ENCODE measurements around the gene PTBP3. TPM values are rescaled to one million over a fixed set of nuclear protein-coding genes. Genes with fewer than 3 reads are reported as not detected.

The PTBP3 gene
- polyA plus RNA-seq, 3 donors, result 33.6 to 68.3 (median 51.4) TPM

GRCh38 chr9:112207451-112207850 lies 126.0 kb downstream of the PTBP3 start:
- peaks cover 62 to 66% of the 10 kb centered on the region in 2 donors for H3K36me3 Mint-ChIP-seq
- H3K4me3 ChIP-seq (replicated peaks in 1 of 3; ENCODE audit: low read depth in 2 of 3, low read length in 3 of 3), result no peak overlapping the region
- TF ChIP-seq, protein P1, sequence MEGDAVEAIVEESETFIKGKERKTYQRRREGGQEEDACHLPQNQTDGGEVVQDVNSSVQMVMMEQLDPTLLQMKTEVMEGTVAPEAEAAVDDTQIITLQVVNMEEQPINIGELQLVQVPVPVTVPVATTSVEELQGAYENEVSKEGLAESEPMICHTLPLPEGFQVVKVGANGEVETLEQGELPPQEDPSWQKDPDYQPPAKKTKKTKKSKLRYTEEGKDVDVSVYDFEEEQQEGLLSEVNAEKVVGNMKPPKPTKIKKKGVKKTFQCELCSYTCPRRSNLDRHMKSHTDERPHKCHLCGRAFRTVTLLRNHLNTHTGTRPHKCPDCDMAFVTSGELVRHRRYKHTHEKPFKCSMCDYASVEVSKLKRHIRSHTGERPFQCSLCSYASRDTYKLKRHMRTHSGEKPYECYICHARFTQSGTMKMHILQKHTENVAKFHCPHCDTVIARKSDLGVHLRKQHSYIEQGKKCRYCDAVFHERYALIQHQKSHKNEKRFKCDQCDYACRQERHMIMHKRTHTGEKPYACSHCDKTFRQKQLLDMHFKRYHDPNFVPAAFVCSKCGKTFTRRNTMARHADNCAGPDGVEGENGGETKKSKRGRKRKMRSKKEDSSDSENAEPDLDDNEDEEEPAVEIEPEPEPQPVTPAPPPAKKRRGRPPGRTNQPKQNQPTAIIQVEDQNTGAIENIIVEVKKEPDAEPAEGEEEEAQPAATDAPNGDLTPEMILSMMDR (IDR thresholded peaks at IDR 0.05), result no peak

DNA sequence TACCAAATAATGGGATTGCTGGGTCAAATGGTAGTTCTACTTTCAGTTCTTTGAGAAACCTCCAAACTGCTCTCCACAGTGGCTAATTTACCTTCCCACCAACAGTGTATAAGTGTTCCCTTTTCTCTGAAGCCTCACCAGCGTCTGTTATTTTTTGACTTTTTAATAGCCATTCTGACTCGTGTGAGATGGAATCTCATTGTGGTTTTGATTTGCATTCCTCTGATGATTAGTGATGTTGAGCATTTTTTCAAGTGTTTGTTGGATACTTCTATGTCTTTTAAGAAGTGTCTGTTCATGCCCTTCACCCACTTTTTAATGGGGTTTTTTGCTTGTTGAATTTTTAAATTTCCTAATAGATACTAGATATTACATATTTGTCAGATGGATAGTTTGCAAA lies 129.9 kb downstream of the PTBP3 start:
- no peaks in the 10 kb centered on the region for H3K4me1 ChIP-seq (ENCODE audit: control insufficient read depth in 1 of 2, insufficient read depth in 2 of 2, low read length in 2 of 2)
- H3K36me3 ChIP-seq (replicated peaks in 1 of 2; ENCODE audit: control insufficient read depth in 1 of 2, insufficient read depth in 2 of 2, low read length in 2 of 2), result peaks cover 3 to 34% of the 10 kb centered on the region in 2 donors
- peaks cover 4% of the 10 kb centered on the region for H3K4me1 Mint-ChIP-seq
- no peak overlapping the region for H3K4me2 ChIP-seq (replicated peaks; ENCODE audit: extremely low read depth, low read length, poor library complexity, severe bottlenecking)
- TF ChIP-seq, protein P1 (IDR thresholded peaks at IDR 0.05), result no peak
- no CpG with 5 or more reads among the region's 2 CpGs for WGBS (ENCODE audit: insufficient coverage)
- no peak for DNase-seq
- H3K27me3 Mint-ChIP-seq (ENCODE audit: low read depth in 3 of 3), result peaks cover 1 to 2% (median 2%) of the 10 kb centered on the region in 3 donors
- no peaks in the 10 kb centered on the region for H4K20me1 ChIP-seq (ENCODE audit: insufficient read depth, low read length)
- no peaks in the 10 kb centered on the region for H3K27me3 ChIP-seq (ENCODE audit: control insufficient read depth in 2 of 2, insufficient read depth in 2 of 2, low read length in 2 of 2)
- H3K27ac Mint-ChIP-seq, result no peak overlapping the region
- H3K79me2 ChIP-seq (ENCODE audit: insufficient read depth, low read length), result no peaks in the 10 kb centered on the region
- H3K4me3 ChIP-seq (replicated peaks in 1 of 3; ENCODE audit: low read depth in 2 of 3, low read length in 3 of 3), result no peak overlapping the region
- H3K36me3 Mint-ChIP-seq, result peaks cover 33 to 34% of the 10 kb centered on the region in 2 donors
- no peak overlapping the region for H3K4me3 Mint-ChIP-seq
- no peak overlapping the region for H3K9ac ChIP-seq (ENCODE audit: insufficient read depth, low read length, poor library complexity, severe bottlenecking)
- peaks cover 6 to 23% (median 11%) of the 10 kb centered on the region in 7 donors for H3K9me3 Mint-ChIP-seq
- no peak overlapping the region for H2AFZ ChIP-seq (ENCODE audit: insufficient read depth, low read depth, low read length, poor library complexity, severe bottlenecking)
- H3K9me3 ChIP-seq (replicated peaks in 1 of 2; ENCODE audit: control insufficient read depth in 1 of 2, insufficient read depth in 1 of 2, low read length in 2 of 2), result peaks cover 3 to 10% of the 10 kb centered on the region in 2 donors
- intact Hi-C loops (cut with micrococcal nuclease), result no loop called here
- no peak overlapping the region for H3K27ac ChIP-seq (ENCODE audit: low read depth in 1 of 2, low read length in 2 of 2)

More at GRCh38 chr9:112207451-112207850, 126.0 kb downstream of the PTBP3 start:
- H3K27me3 Mint-ChIP-seq (ENCODE audit: low read depth in 3 of 3), result peaks cover 0 to 2% (median 1%) of the 10 kb centered on the region in 3 donors
- no peak overlapping the region for H3K9ac ChIP-seq (ENCODE audit: insufficient read depth, low read length, poor library complexity, severe bottlenecking)
- no peaks in the 10 kb centered on the region for H3K4me1 ChIP-seq (ENCODE audit: control insufficient read depth in 1 of 2, insufficient read depth in 2 of 2, low read length in 2 of 2)
- no peak overlapping the region for H2AFZ ChIP-seq (ENCODE audit: insufficient read depth, low read depth, low read length, poor library complexity, severe bottlenecking)
- no peaks in the 10 kb centered on the region for H3K27me3 ChIP-seq (ENCODE audit: control insufficient read depth in 2 of 2, insufficient read depth in 2 of 2, low read length in 2 of 2)
- DNase-seq, result no peak
- H3K27ac Mint-ChIP-seq, result no peak overlapping the region
- H4K20me1 ChIP-seq (ENCODE audit: insufficient read depth, low read length), result no peaks in the 10 kb centered on the region
- H3K36me3 ChIP-seq (replicated peaks in 1 of 2; ENCODE audit: control insufficient read depth in 1 of 2, insufficient read depth in 2 of 2, low read length in 2 of 2), result peaks cover 35 to 73% of the 10 kb centered on the region in 2 donors
- intact Hi-C loops (cut with micrococcal nuclease), result no loop called here
- H3K4me2 ChIP-seq (replicated peaks; ENCODE audit: extremely low read depth, low read length, poor library complexity, severe bottlenecking), result no peak overlapping the region
- no peak overlapping the region for H3K4me3 Mint-ChIP-seq
- peaks cover 19 to 40% (median 26%) of the 10 kb centered on the region in 7 donors for H3K9me3 Mint-ChIP-seq
- WGBS (ENCODE audit: insufficient coverage), result no CpG with 5 or more reads among the region's 1 CpG
- H3K79me2 ChIP-seq (ENCODE audit: insufficient read depth, low read length), result no peaks in the 10 kb centered on the region
- no peak overlapping the region for H3K27ac ChIP-seq (ENCODE audit: low read depth in 1 of 2, low read length in 2 of 2)
- H3K4me1 Mint-ChIP-seq, result no peaks in the 10 kb centered on the region
- peaks cover 16 to 19% of the 10 kb centered on the region in 2 donors for H3K9me3 ChIP-seq (replicated peaks in 1 of 2; ENCODE audit: control insufficient read depth in 1 of 2, insufficient read depth in 1 of 2, low read length in 2 of 2)

All from CD14-positive monocyte (primary cell).